Vagina (tissue), 2 donors: ENCODE data around the gene WDR7.

Experiments
- POLR2A ChIP-seq, 2 donors: fragments of 450-650 bp; IDR thresholded peaks; one replicate each; pipeline ENCODE4 v1.6.1; 2017; ENCODE audit warnings: antibody characterized with exemption in 2 of 2, mild to moderate bottlenecking in 2 of 2, moderate library complexity in 2 of 2
- POLR2AphosphoS5 ChIP-seq, 2 donors: sonication (generic); formaldehyde crosslinking; IDR thresholded peaks; one replicate each; pipeline ENCODE4 v1.9.0; 2017; ENCODE audit warnings: antibody characterized with exemption in 2 of 2, mild to moderate bottlenecking in 2 of 2, low read depth in 1 of 2; ENCODE audit not compliant: insufficient read depth in 1 of 2
- TF ChIP-seq, protein P1 (sequence below), 3 experiments: fragments of 450-650 bp in 2 of 3; fragments of 200-600 bp in 1 of 3; sonication (generic) in 1 of 3; IDR thresholded peaks; one replicate each; pipeline ENCODE4 v1.5.1; 2017 to 2019; ENCODE audit warnings: antibody characterized with exemption in 3 of 3, mild to moderate bottlenecking in 2 of 3, moderate library complexity in 2 of 3

DNA sequence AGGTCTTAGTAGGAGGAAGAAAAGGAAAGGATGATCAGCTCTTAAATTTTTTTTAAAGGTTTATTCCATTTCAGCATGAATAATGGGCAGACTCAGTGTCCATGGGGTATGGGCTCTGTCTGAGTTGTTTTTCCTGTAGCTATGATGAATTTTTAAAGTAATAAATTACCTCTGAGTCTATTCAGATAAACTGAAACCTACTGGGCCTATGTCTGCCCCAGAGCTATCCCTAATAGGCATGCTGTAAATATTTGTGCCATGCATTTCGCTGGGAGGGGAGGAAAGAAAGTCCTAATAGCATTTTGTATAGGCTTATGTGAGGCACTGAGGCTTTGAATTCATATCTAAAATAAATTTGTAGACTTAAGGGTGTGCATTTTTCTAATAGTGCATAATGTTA is 285.3 kb downstream of the WDR7 start:
- TF ChIP-seq, protein P1, sequence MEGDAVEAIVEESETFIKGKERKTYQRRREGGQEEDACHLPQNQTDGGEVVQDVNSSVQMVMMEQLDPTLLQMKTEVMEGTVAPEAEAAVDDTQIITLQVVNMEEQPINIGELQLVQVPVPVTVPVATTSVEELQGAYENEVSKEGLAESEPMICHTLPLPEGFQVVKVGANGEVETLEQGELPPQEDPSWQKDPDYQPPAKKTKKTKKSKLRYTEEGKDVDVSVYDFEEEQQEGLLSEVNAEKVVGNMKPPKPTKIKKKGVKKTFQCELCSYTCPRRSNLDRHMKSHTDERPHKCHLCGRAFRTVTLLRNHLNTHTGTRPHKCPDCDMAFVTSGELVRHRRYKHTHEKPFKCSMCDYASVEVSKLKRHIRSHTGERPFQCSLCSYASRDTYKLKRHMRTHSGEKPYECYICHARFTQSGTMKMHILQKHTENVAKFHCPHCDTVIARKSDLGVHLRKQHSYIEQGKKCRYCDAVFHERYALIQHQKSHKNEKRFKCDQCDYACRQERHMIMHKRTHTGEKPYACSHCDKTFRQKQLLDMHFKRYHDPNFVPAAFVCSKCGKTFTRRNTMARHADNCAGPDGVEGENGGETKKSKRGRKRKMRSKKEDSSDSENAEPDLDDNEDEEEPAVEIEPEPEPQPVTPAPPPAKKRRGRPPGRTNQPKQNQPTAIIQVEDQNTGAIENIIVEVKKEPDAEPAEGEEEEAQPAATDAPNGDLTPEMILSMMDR (IDR thresholded peaks at IDR 0.05): no peak
- TF ChIP-seq POLR2AphosphoS5 (IDR thresholded peaks at IDR 0.05; ENCODE audit: insufficient read depth in 1 of 2, low read depth in 1 of 2) (no peak), POLR2A (IDR thresholded peaks at IDR 0.05) (no peak)
